Prostate gland (tissue), 2 donors: ENCODE results near the gene LZTS3. TPM values are rescaled to one million over a fixed set of nuclear protein-coding genes. Genes with fewer than 3 reads are reported as not detected.

Source experiments
- DNase-seq: peaks from one replicate; pipeline ENCODE4 v3.0.0-alpha.2; 2019; ENCODE audit warnings: low spot score
- H3K27ac ChIP-seq, 2 donors: fragments of 200-600 bp; sonication (generic); 2 replicates each; pipeline ENCODE4 v1.5.1; 2017 to 2019
- H3K27me3 ChIP-seq: fragments of 200-600 bp; sonication (generic); replicated peaks from 2 replicates; pipeline ENCODE4 v1.5.1; 2019; ENCODE audit not compliant: insufficient read depth
- H3K36me3 ChIP-seq, 2 donors: fragments of 200-600 bp; sonication (generic); 1 replicate in 1 of 2; 2 replicates in 1 of 2; pipeline versions ENCODE4 v1.5.1 to v1.8.1; 2017 to 2019
- H3K4me1 ChIP-seq: fragments of 200-600 bp; sonication (generic); replicated peaks from 2 replicates; pipeline ENCODE4 v1.5.1; 2019
- H3K4me3 ChIP-seq, 2 donors: fragments of 200-600 bp; sonication (generic); 2 replicates each; pipeline ENCODE4 v1.5.1; 2017 to 2019
- H3K9me3 ChIP-seq: fragments of 200-600 bp; sonication (generic); 2 replicates; pipeline ENCODE4 v1.5.1; 2017
- POLR2A ChIP-seq: fragments of 450-650 bp; IDR thresholded peaks from one replicate; pipeline ENCODE4 v1.6.1; 2016; ENCODE audit warnings: antibody characterized with exemption, mild to moderate bottlenecking
- POLR2AphosphoS5 ChIP-seq: sonication (generic); formaldehyde crosslinking; IDR thresholded peaks from one replicate; pipeline ENCODE4 v1.6.1; 2017; ENCODE audit warnings: antibody characterized with exemption
- WGBS: methylation state at CpG from one replicate; pipeline ENCODE4 v1.1.5; 2018; 5-methylcytosine and 5-hydroxymethylcytosine counted together
- intact Hi-C: fragments of 100-400 bp; cut with DNase I; formaldehyde crosslinking; loops from one replicate; pipeline ENCODE4 v1.14.2; 2022
- total RNA-seq, 2 donors: library from RNA; depleted of rRNA; stranded (reverse); fragments of >200 nt; gene quantifications; one replicate each; pipeline ENCODE4 v1.1.0, GENCODE V29; 2016
- TF ChIP-seq, protein P1 (sequence below), 4 experiments: fragments of 200-600 bp in 2 of 4; fragments of 450-650 bp in 2 of 4; sonication (generic) in 2 of 4; IDR thresholded peaks; 1 replicate in 3 of 4; 2 replicates in 1 of 4; pipeline ENCODE4 v1.5.1; 2016 to 2019; ENCODE audit warnings: antibody characterized with exemption in 4 of 4, mild to moderate bottlenecking in 2 of 4, moderate library complexity in 2 of 4

LZTS3 gene
- total RNA-seq, 2 donors from 2014 or later, result 23.7 to 29.1 TPM

DNA sequence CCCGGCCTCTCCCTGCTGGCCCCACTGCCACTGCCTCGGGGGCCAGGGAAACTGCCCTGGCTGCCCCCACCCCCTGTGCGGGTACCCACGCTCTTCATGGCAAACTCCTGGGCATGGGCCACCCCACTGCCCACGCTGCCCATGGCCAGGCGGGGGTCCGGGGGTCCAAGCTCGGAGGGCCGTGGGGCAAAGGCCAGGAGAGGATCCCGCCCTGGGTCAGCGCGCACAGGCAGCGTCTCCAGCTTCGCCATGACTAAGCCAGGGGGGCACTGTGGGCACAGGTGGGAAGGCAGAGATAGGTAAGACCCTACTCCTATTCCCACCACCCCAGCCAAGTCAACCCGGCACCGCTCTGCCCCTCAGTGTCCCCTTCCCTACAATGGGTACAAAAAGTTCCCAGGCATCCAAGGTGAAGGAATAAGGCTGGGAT is 6.4 kb downstream of the LZTS3 start:
- no peaks in the 10 kb centered on the region for H3K36me3 ChIP-seq
- 95% methylated on average over 16 of the region's 16 CpGs for WGBS
- DNase-seq, result no peak
- no peak for TF ChIP-seq POLR2AphosphoS5
- TF ChIP-seq, protein P1, sequence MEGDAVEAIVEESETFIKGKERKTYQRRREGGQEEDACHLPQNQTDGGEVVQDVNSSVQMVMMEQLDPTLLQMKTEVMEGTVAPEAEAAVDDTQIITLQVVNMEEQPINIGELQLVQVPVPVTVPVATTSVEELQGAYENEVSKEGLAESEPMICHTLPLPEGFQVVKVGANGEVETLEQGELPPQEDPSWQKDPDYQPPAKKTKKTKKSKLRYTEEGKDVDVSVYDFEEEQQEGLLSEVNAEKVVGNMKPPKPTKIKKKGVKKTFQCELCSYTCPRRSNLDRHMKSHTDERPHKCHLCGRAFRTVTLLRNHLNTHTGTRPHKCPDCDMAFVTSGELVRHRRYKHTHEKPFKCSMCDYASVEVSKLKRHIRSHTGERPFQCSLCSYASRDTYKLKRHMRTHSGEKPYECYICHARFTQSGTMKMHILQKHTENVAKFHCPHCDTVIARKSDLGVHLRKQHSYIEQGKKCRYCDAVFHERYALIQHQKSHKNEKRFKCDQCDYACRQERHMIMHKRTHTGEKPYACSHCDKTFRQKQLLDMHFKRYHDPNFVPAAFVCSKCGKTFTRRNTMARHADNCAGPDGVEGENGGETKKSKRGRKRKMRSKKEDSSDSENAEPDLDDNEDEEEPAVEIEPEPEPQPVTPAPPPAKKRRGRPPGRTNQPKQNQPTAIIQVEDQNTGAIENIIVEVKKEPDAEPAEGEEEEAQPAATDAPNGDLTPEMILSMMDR (IDR thresholded peaks at IDR 0.05), result no peak
- TF ChIP-seq POLR2A, result no peak
- no peak overlapping the region for H3K4me3 ChIP-seq
- no peaks in the 10 kb centered on the region for H3K27me3 ChIP-seq
- H3K27ac ChIP-seq, result no peak overlapping the region
- no peaks in the 10 kb centered on the region for H3K4me1 ChIP-seq
- intact Hi-C loops, result no loop called here
- no peaks in the 10 kb centered on the region for H3K9me3 ChIP-seq

DNA sequence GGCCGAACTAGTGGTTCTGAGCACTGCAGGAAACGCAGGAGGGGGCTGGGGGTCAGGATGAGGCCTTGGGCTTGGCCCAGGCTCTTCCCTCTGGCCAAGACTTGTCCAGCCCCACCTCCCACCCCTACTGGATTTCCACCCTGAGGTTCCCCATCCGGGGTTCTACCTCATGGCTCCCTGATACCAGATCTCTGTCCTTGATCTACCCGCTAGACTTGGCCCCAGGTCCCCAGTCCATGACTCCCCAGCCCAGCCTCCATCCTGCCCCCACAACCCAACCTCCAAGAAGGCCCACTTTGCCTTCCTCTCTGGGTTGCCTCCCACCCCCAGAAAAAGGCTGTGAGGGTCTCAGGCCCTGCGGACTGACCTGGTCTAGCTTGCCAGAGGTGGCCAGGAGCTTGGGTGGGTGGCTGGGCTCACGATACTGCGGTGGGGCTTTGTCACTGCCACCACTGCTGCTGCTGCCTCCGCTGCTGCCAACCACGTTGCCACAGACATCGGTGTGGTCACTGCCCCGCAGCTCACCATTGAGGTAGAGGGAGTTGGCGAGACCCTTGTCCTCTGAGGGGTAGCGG is 6.9 kb downstream of the LZTS3 start:
- DNase-seq, result no peak
- H3K27me3 ChIP-seq, result no peaks in the 10 kb centered on the region
- H3K27ac ChIP-seq, result no peak overlapping the region
- intact Hi-C loops, result no loop called here
- no peaks in the 10 kb centered on the region for H3K4me1 ChIP-seq
- WGBS, result 96% methylated on average over 10 of the region's 13 CpGs
- no peaks in the 10 kb centered on the region for H3K36me3 ChIP-seq
- no peaks in the 10 kb centered on the region for H3K9me3 ChIP-seq
- no peak overlapping the region for H3K4me3 ChIP-seq
- TF ChIP-seq POLR2A (no peak), POLR2AphosphoS5 (no peak)
- TF ChIP-seq, protein P1 (IDR thresholded peaks at IDR 0.05), result no peak

DNA sequence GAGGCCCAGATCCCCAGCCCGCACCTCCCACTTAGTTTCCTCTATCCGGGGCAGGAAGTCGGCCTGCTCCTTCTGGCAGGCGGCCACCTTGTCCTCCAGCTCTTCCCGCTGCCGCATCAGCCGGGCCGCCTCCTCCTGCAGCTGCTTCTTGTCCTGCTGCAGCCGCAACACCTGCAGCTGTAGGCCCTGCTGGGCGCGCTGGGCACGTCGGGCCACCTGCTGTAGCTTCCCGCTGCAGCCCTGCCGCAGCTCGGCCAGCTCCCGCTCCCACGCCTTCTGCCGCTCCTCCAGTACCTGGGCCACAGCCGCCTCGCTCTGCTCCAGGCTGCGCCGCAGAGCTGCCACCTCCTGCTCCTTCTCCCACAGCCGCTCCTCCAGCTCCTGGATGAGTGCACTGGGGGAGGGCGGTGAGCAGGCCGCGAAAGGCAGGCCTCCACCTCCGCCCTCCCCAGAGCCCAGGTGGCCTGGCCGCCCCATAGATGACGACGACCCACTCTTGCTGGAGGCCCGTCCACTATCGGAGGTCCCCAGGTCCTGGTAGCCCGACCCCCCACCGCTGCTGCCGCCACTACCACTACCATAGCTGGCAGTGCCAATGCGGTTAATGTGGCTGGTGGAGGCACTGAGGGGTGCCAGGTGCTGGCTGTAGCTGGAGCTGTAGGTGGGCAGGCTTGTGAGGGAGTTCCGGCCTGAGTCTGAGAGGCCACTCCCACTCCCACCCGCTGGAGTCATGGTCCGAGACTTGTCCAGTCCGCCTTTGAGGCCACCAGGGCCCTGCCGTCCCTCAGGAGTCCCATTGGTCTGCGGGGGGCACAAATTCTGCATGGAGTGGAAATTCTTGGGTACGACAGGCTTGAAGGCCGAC is 7.6 kb downstream of the LZTS3 start:
- TF ChIP-seq, protein P1 (IDR thresholded peaks at IDR 0.05), result no peak
- no peak for TF ChIP-seq POLR2AphosphoS5
- no peak for TF ChIP-seq POLR2A
- no peaks in the 10 kb centered on the region for H3K27me3 ChIP-seq
- no peaks in the 10 kb centered on the region for H3K36me3 ChIP-seq
- H3K27ac ChIP-seq, result no peak overlapping the region
- no peaks in the 10 kb centered on the region for H3K4me1 ChIP-seq
- WGBS, result 79% methylated on average over 44 of the region's 45 CpGs
- intact Hi-C loops, result no loop called here
- DNase-seq, result no peak
- H3K4me3 ChIP-seq, result no peak overlapping the region
- H3K9me3 ChIP-seq, result no peaks in the 10 kb centered on the region

DNA sequence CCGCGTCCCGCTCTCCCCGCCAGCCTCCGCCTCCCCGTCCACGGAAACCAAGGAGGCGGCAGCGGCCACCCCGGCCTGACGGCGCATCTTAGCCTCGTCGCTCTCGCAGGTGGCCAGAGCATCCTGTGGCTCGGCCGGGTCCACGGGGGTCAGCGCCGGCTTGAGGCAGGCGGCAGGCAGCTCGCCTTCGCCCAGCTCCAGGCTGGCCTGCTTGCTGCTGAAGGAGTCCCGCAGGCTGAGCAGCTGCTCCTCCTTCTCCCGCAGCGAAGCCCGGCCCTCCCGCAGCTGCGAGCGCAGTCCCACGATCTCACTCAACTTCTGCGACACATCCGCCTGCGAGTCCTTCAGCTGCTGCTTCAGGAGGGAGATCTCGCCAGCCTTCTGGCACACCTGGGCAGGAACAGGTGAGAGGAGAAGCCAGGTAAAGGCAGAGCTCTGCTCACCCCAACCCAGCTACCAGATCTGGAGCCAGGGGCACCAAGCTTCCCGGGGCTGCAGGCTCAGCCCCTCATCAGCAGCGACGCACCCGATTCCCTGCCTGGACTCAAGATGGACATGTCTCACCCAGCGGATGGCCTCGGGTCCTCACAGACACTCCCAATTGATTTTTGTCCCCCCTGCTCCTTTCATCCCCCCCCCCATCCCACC is 8.5 kb downstream of the LZTS3 start:
- Histone ChIP-seq H3K9me3 (no peaks in the 10 kb centered on the region), H3K27ac (no peak overlapping the region), H3K4me1 (no peaks in the 10 kb centered on the region), H3K27me3 (no peaks in the 10 kb centered on the region), H3K36me3 (no peaks in the 10 kb centered on the region), H3K4me3 (no peak overlapping the region)
- TF ChIP-seq POLR2AphosphoS5 (no peak), POLR2A (no peak)
- TF ChIP-seq, protein P1 (IDR thresholded peaks at IDR 0.05), result no peak
- WGBS, result 71% methylated on average over 41 of the region's 41 CpGs
- intact Hi-C loops, result no loop called here
- DNase-seq, result no peak
